ENCODE data around the gene PARD3B.

Gene PARD3B

GRCh38 chr2:204643326-204643725 is 98.1 kb downstream of the PARD3B start:
- H3K4me3 ChIP-seq (ENCODE audit: low read length), result no peak overlapping the region
- no peak for TF ChIP-seq ZNF274 (IDR thresholded peaks at IDR 0.05; ENCODE audit: low read depth, low read length)

- no peak overlapping the region for H3K4me3 ChIP-seq (ENCODE audit: low read length)
- TF ChIP-seq ZNF274 (IDR thresholded peaks at IDR 0.05; ENCODE audit: low read depth, low read length), result no peak
Measured at GRCh38 chr2:204645018-204645773, 99.9 kb downstream of the PARD3B start.

DNA sequence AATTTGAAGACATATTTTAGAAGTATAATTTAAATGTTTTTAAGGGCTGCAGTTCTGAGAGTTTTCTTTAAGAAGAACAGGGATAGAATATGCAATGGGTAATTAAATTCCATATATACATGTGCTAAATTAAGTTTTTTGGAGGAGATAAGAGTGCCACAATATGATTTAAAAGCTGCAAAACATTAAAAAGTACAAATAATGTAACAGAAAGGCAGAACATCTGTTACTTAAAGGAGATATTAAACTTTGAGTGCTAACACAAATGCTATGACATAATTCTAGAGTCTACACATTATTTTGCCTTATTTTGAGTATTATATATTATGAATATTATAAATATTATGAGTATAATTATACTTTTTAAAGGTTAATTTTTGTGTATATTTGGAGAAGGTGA is 102.4 kb downstream of the PARD3B start:
- TF ChIP-seq ZNF274 (IDR thresholded peaks at IDR 0.05; ENCODE audit: low read depth, low read length), result no peak
- H3K4me3 ChIP-seq (ENCODE audit: low read length), result no peak overlapping the region

- no peak overlapping the region for H3K4me3 ChIP-seq (ENCODE audit: low read length)
- TF ChIP-seq ZNF274 (IDR thresholded peaks at IDR 0.05; ENCODE audit: low read depth, low read length), result no peak
Measured at GRCh38 chr2:204650611-204651010, 105.3 kb downstream of the PARD3B start.

DNA sequence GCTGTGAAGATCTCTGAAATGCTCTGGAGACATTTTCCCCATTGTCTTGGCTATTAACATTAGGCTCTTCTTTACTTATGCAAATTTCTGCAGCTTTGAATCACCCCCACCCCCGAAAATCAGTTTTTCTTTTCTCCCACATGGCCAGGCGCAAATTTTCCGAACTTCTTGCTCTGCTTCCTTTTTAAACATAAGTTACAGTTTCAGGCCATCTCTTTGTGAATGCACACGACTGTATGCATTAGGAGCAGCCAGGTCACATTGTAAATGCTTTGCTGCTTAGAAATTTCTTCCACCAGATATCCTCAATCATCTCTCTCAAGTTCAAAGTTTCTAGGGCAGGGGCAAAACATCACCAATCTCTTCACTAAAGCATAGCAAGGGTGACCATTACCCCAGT is 106.8 kb downstream of the PARD3B start:
- TF ChIP-seq ZNF274 (IDR thresholded peaks at IDR 0.05; ENCODE audit: low read depth, low read length), result no peak
- no peak overlapping the region for H3K4me3 ChIP-seq (ENCODE audit: low read length)

- no peak overlapping the region for H3K4me3 ChIP-seq (ENCODE audit: low read length)
- no peak for TF ChIP-seq ZNF274 (IDR thresholded peaks at IDR 0.05; ENCODE audit: low read depth, low read length)
Measured at GRCh38 chr2:204654669-204655068, 109.4 kb downstream of the PARD3B start.

- no peak overlapping the region for H3K4me3 ChIP-seq (ENCODE audit: low read length)
- TF ChIP-seq ZNF274 (IDR thresholded peaks at IDR 0.05; ENCODE audit: low read depth, low read length), result no peak
Measured at GRCh38 chr2:204655101-204655500, 109.8 kb downstream of the PARD3B start.

GRCh38 chr2:204655626-204656025 is 110.4 kb downstream of the PARD3B start:
- no peak overlapping the region for H3K4me3 ChIP-seq (ENCODE audit: low read length)
- no peak for TF ChIP-seq ZNF274 (IDR thresholded peaks at IDR 0.05; ENCODE audit: low read depth, low read length)

DNA sequence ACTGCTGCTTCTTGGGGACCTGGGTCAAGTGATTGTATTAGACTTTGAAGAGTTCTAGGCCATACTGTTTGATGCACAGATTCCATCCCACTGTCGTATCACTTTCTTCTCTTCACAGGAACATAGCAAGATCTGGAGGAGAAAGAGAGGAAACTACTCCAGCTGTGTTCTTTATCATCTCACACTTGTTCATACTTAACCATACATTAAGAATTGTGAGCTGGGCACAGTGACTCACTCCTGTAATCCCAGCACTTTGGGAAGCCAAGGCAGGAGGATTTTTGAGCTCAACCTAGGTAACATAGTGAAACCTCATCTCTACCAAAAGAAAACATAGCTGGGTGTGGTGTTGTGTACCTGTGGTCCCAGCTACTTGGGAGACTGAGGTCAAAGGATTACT is 111.7 kb downstream of the PARD3B start:
- no peak overlapping the region for H3K4me3 ChIP-seq (ENCODE audit: low read length)
- TF ChIP-seq ZNF274 (IDR thresholded peaks at IDR 0.05; ENCODE audit: low read depth, low read length), result no peak

DNA sequence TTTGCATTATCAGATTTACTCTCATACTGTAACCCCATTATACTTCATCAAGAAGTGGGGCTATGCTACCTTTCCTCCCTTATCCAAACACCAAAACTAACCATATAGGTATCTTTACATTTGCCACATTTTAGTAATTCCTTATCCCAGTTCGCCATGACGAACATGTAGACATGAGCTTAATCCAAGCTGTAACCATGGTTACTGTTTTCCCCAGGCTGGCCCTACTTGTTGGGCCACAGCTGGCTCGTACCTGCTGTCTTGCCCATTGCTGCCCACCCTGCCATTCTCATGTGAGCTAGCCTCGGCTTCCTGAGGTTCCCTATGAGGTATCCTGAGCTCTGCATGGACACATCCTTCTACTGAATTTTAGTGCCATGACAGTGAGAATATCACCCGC is 117.7 kb downstream of the PARD3B start:
- H3K4me3 ChIP-seq (ENCODE audit: low read length), result no peak overlapping the region
- TF ChIP-seq ZNF274 (IDR thresholded peaks at IDR 0.05; ENCODE audit: low read depth, low read length), result no peak

DNA sequence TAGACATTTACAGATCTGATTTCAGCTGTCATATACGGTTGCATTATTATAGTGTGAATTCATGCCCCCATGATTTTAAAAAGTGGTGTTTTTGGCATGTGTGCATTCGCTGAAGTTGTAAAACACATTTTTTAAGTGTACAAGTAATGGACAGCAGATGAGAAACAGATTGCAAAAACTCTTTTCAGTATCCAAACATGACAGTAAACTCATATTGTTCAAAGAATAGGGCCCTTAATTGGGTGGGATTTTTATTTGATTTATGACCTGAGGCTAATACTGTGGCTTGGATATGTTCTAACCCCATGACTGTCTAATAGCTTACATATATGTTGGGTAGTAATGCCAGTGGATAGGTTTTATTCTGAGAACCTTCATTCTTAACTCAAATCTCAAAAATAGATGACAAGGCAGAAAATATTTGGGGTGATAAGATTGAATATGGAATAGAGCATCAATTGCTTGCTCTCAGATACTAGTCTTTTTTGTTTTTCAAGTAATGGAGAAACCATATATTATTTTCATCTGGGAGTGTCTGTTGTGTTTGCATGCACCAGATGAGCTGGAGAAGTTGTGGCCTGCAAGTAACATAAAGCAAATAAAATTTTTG is 118.6 kb downstream of the PARD3B start:
- H3K4me3 ChIP-seq (ENCODE audit: low read length), result no peak overlapping the region
- TF ChIP-seq ZNF274 (IDR thresholded peaks at IDR 0.05; ENCODE audit: low read depth, low read length), result no peak

GRCh38 chr2:204664708-204665121 is 119.4 kb downstream of the PARD3B start:
- no peak overlapping the region for H3K4me3 ChIP-seq (ENCODE audit: low read length)
- TF ChIP-seq ZNF274 (IDR thresholded peaks at IDR 0.05; ENCODE audit: low read depth, low read length), result no peak

DNA sequence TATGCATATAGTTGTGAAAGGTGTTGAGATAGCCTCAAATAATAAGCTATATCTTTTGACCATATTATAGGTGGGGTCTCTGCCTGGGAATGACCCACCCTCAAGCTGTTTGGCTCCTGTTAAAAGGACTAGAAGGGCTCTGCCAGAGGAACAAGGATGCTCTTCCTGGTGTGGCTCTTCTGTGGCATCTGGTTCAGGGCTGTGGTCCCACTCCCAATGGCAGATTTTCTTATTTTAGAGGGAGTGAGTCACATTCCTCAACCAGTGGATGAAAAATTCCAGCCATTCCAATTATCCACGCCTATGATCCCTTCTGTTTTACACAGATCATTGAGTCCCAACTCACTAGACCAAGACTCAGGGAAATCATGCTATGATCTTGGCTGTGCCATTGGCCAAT is 119.9 kb downstream of the PARD3B start:
- no peak for TF ChIP-seq ZNF274 (IDR thresholded peaks at IDR 0.05; ENCODE audit: low read depth, low read length)
- H3K4me3 ChIP-seq (ENCODE audit: low read length), result no peak overlapping the region

DNA sequence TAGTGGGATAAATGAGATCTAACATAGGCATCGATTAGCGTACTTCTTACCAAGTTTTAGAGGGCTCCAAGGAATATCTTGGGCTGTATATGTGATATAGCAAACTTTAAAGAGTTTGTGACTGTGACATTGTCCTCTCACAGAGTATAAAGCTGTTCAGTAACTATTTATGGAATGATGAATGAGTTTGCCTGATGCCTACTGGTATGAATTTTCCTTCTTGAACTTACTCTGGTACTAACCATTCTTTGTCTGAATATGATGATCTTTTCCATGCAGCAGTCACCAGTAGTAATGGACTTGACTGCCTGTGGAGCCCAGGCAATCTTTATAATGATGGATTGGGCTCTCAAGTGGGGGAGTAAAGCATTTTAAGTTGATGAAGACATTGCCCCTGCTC is 120.5 kb downstream of the PARD3B start:
- no peak for TF ChIP-seq ZNF274 (IDR thresholded peaks at IDR 0.05; ENCODE audit: low read depth, low read length)
- no peak overlapping the region for H3K4me3 ChIP-seq (ENCODE audit: low read length)

GRCh38 chr2:204667990-204668389 is 122.7 kb downstream of the PARD3B start:
- no peak for TF ChIP-seq ZNF274 (IDR thresholded peaks at IDR 0.05; ENCODE audit: low read depth, low read length)
- no peak overlapping the region for H3K4me3 ChIP-seq (ENCODE audit: low read length)
